Naive thymus-derived CD8-positive, alpha-beta T cell (primary cell): ENCODE data around the gene TMEM187. TPM values are rescaled to one million over a fixed set of nuclear protein-coding genes. Genes with fewer than 3 reads are reported as not detected.

Experiments used
- ATAC-seq, 2 donors: fragments of 150-1000 bp; cut with Tn5 transposase in 1 of 2; sonication (Bioruptor Pico), chemical (Tn5 transposase) in 1 of 2; 1 replicate in 1 of 2; 2 replicates in 1 of 2; pipeline ENCODE4 v1.10.0; 2021; ENCODE audit warnings: mild to moderate bottlenecking in 2 of 2, moderate library complexity in 2 of 2
- POLR2A ChIA-PET: fragments of 350-600 bp; sonication (Branson Sonifier 250); formaldehyde crosslinking; loops from one replicate; lab custom pipeline; 2021; ENCODE audit warnings: antibody characterized with exemption; lab: Charles Lee
- DNase-seq, 10 donors: peaks; one replicate each; pipeline versions ENCODE4 v3.0.0 to v3.0.0-alpha.2; 2020 to 2022
- H3K27ac Mint-ChIP-seq, 10 donors: one replicate each; pipeline ENCODE4 v1.8.0; 2020 to 2022; ENCODE audit warnings: mild to moderate bottlenecking in 10 of 10, mixed read lengths in 10 of 10, moderate library complexity in 4 of 10, inconsistent platforms in 1 of 10
- H3K27me3 Mint-ChIP-seq, 5 donors: one replicate each; pipeline ENCODE4 v1.8.0; 2021 to 2022; ENCODE audit warnings: mixed read lengths in 5 of 5
- H3K36me3 Mint-ChIP-seq, 3 donors: one replicate each; pipeline ENCODE4 v1.8.0; 2020 to 2022; ENCODE audit warnings: mixed read lengths in 3 of 3, mild to moderate bottlenecking in 2 of 3, inconsistent platforms in 1 of 3
- H3K4me1 Mint-ChIP-seq, 4 donors: one replicate each; pipeline ENCODE4 v1.8.0; 2021 to 2022; ENCODE audit warnings: mixed read lengths in 4 of 4
- H3K4me3 Mint-ChIP-seq, 10 donors: one replicate each; pipeline ENCODE4 v1.8.0; 2020 to 2022; ENCODE audit warnings: mild to moderate bottlenecking in 10 of 10, mixed read lengths in 10 of 10, moderate library complexity in 6 of 10, inconsistent platforms in 1 of 10
- H3K9me3 Mint-ChIP-seq, 9 donors: one replicate each; pipeline ENCODE4 v1.8.0; 2020 to 2022; ENCODE audit warnings: mixed read lengths in 9 of 9, mild to moderate bottlenecking in 3 of 9, inconsistent platforms in 1 of 9, moderate library complexity in 1 of 9
- polyA plus RNA-seq, 3 donors: library from polyadenylated mRNA; unstranded; fragments of 300-500 nt; fragmentation: Illumina TruSeq; gene quantifications; one replicate each; pipeline ENCODE4 v1.2.3, GENCODE V29; 2021
- total RNA-seq, 8 experiments: library from RNA in 2 of 8; stranded (reverse) in 2 of 8; gene quantifications; one replicate each; pipeline ENCODE4 v1.2.3 and lab custom pipeline; 2021 to 2026

Gene TMEM187
- total and polyA plus RNA-seq, 5 experiments from 2014 or later: 3.1 to 13.6 (median 9.3) TPM

- POLR2A ChIA-PET: interaction anchor here (0.7 to 3.0 kb wide), 6 partner anchors 10 to 44 kb away, joined by 3 to 11 read pairs (median 6); partner anchors contain the start of genes HCFC1 and TMEM187
- no peaks in the 10 kb centered on the region for H3K9me3 Mint-ChIP-seq
- no peaks in the 10 kb centered on the region for H3K27me3 Mint-ChIP-seq
- peaks cover 7 to 31% (median 25%) of the 10 kb centered on the region in 4 donors for H3K4me1 Mint-ChIP-seq
- no peak for ATAC-seq
- H3K27ac Mint-ChIP-seq: no peak overlapping the region
- H3K4me3 Mint-ChIP-seq: no peak overlapping the region
- peaks cover 0 to 38% (median 4%) of the 10 kb centered on the region in 3 donors for H3K36me3 Mint-ChIP-seq
- no peak for DNase-seq
These were observed 39.9 kb downstream of the TMEM187 start for GRCh38 chrX:154012336-154012991.

DNA sequence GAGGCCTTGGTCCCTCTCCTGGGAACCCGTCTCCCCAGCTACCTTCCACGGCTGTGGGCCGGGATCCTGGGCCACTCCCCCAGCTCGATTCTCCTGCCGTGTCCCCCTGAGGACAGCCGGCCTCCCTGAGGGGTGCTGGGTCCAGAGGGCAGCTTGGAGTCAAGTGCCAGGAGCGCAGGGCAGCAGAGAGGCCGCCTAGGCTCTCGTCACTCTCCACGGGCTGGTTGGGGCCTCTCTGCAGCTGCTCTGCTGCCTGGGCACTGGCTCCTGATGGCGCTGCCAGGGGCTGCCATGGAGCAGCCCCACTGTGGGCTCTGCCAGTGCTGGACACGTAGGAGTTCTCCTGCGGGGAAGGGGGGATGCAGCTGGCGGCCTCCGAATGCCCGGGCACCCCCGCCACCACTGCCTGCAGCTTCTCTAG is 40.5 kb downstream of the TMEM187 start:
- Mint-ChIP-seq H3K27ac (no peak overlapping the region), H3K9me3 (no peaks in the 10 kb centered on the region), H3K27me3 (no peaks in the 10 kb centered on the region), H3K4me3 (no peak overlapping the region), H3K4me1 (peaks cover 7 to 25% (median 24%) of the 10 kb centered on the region in 4 donors), H3K36me3 (peaks cover 0 to 33% (median 0%) of the 10 kb centered on the region in 3 donors)
- no peak for DNase-seq
- no peak for ATAC-seq
- POLR2A ChIA-PET: interaction anchor here (0.7 to 3.0 kb wide), 5 partner anchors 10 to 42 kb away, joined by 3 to 11 read pairs (median 7); partner anchors contain the start of genes HCFC1 and TMEM187

DNA sequence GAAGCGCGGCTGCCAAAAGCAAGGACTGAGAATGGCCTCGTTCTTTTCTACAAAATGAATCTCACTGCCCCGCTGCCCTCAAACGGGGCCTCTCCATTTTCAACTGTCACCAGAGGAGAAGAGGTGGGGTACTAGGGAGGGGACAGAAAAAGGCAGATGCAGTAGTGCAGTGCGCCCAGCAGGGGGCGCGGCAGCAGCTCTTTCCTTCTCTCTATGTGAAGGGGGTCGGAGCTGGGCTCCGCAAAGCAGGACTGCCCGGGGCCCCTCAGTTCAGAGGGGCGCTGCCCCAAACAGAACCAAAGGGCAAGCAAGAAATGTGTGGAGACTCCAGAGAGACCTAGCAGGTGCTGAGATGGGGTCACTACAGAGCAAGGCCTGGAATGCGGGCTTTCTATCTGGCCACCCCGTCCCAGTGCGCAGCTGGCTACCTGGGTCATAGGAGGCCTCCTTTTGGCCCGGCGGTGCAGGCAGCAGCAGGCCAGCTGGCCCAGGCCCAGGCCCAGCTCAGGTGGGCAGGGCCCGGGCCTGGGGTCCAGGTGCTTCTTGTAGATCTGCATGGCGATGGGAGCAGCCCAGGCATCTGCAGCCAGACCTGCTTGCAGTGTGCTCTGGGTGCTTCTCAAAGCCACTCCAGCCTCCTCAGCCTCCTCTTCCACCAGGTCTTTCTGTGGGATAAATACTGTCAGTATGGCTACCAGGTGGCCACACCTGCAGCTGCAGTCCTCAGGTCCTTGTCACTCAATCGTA is 41.2 kb downstream of the TMEM187 start:
- H3K4me1 Mint-ChIP-seq: peaks cover 8 to 29% (median 23%) of the 10 kb centered on the region in 4 donors
- peak; percentile 77 to 84 for ATAC-seq
- H3K4me3 Mint-ChIP-seq: peak overlapping the region in 1 of 10 donors; percentile 45
- peak overlapping the region in 8 of 10 donors; percentile 17 to 80 (median 64) for H3K27ac Mint-ChIP-seq
- peaks cover 0 to 27% (median 0%) of the 10 kb centered on the region in 3 donors for H3K36me3 Mint-ChIP-seq
- POLR2A ChIA-PET: interaction anchor here (1.1 to 3.0 kb wide), 5 partner anchors 11 to 81 kb away, joined by 3 to 11 read pairs (median 7); partner anchors contain the start of gene HCFC1
- H3K27me3 Mint-ChIP-seq: no peaks in the 10 kb centered on the region
- no peaks in the 10 kb centered on the region for H3K9me3 Mint-ChIP-seq
- peak; percentile 31 to 73 (median 49) for DNase-seq

DNA sequence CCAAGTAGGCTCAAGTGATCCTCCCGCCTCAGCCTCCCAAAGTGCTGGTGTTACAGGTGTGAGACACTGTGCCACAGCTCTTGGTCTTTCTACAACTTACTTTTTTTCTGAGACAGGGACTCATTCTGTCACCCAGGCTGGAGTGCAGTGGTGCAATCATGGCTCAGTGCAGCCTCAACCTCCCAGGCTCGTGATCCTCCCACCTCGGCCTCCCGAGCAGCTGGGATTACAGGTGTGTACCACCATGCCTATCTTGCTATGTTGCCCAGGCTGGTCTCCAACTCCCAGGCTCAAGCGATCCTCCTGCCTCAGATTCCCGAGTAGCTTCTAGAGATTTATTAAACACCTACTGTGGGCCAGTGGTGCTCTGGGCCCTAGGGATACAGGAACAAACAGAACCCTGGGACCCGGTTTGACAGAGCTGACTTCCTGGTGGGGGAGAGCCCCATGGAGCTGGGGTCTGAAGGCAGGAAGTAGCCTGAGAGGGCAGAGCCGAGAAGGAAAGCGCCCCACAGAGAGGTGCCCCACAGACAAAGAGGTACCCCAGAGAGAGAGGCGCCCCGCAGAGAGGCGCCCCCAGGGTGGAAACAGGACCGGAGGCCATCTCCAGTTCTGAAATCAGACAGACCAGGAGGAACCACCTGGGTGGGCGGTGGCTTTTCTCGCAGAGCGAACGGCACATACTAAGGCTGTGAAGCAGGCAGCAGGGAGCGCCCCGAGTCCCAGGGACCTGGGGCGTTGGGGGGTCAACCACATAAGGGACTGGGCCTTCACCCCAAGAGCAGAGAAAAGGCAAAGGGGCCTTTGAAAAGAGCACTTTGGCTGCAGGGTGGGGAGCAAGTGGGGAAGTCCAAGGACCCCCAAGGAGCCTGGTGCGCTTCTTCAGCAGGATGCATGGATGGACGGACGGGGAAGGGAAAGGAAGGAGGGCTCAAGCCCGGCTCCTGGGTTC is 42.2 kb downstream of the TMEM187 start:
- ATAC-seq: no peak
- Mint-ChIP-seq H3K4me1 (peaks cover 10 to 31% (median 25%) of the 10 kb centered on the region in 4 donors), H3K27me3 (no peaks in the 10 kb centered on the region), H3K4me3 (peak overlapping the region in 5 of 10 donors; percentile 33 to 64 (median 45)), H3K27ac (peak overlapping the region in 9 of 10 donors; percentile 46 to 92 (median 73)), H3K36me3 (peaks cover 0 to 22% (median 0%) of the 10 kb centered on the region in 3 donors), H3K9me3 (no peaks in the 10 kb centered on the region)
- DNase-seq: no peak
- POLR2A ChIA-PET: interaction anchor here (1.1 to 3.0 kb wide), 3 partner anchors 25 to 81 kb away, joined by 3 to 11 read pairs (median 4); partner anchors contain the start of gene HCFC1

GRCh38 chrX:154015581-154016264 is 43.2 kb downstream of the TMEM187 start:
- peak overlapping the region in 4 of 10 donors; percentile 22 to 33 (median 28) for H3K4me3 Mint-ChIP-seq
- H3K36me3 Mint-ChIP-seq: peaks cover 0 to 20% (median 0%) of the 10 kb centered on the region in 3 donors
- H3K27me3 Mint-ChIP-seq: no peaks in the 10 kb centered on the region
- no peaks in the 10 kb centered on the region for H3K9me3 Mint-ChIP-seq
- peaks cover 11 to 36% (median 29%) of the 10 kb centered on the region in 4 donors for H3K4me1 Mint-ChIP-seq
- ATAC-seq: no peak
- no peak for DNase-seq
- peak overlapping the region in 5 of 10 donors; percentile 33 to 92 (median 62) for H3K27ac Mint-ChIP-seq
- POLR2A ChIA-PET: interaction anchor here (0.8 to 0.9 kb wide), 2 partner anchors 44 to 83 kb away, joined by 3 read pairs; partner anchors contain the start of gene HCFC1

GRCh38 chrX:154016366-154017076 is 44.0 kb downstream of the TMEM187 start:
- H3K27me3 Mint-ChIP-seq: no peaks in the 10 kb centered on the region
- H3K27ac Mint-ChIP-seq: peak overlapping the region in 2 of 10 donors; percentile 22 to 80
- H3K36me3 Mint-ChIP-seq: peaks cover 0 to 20% (median 0%) of the 10 kb centered on the region in 3 donors
- DNase-seq (no peak), ATAC-seq (no peak)
- POLR2A ChIA-PET: interaction anchor here (0.9 to 1.0 kb wide), 2 partner anchors 49 to 82 kb away, joined by 3 to 7 read pairs; no protein-coding TSS in a partner anchor
- peak overlapping the region in 1 of 10 donors; percentile 22 for H3K4me3 Mint-ChIP-seq
- no peaks in the 10 kb centered on the region for H3K9me3 Mint-ChIP-seq
- peaks cover 11 to 42% (median 29%) of the 10 kb centered on the region in 4 donors for H3K4me1 Mint-ChIP-seq

DNA sequence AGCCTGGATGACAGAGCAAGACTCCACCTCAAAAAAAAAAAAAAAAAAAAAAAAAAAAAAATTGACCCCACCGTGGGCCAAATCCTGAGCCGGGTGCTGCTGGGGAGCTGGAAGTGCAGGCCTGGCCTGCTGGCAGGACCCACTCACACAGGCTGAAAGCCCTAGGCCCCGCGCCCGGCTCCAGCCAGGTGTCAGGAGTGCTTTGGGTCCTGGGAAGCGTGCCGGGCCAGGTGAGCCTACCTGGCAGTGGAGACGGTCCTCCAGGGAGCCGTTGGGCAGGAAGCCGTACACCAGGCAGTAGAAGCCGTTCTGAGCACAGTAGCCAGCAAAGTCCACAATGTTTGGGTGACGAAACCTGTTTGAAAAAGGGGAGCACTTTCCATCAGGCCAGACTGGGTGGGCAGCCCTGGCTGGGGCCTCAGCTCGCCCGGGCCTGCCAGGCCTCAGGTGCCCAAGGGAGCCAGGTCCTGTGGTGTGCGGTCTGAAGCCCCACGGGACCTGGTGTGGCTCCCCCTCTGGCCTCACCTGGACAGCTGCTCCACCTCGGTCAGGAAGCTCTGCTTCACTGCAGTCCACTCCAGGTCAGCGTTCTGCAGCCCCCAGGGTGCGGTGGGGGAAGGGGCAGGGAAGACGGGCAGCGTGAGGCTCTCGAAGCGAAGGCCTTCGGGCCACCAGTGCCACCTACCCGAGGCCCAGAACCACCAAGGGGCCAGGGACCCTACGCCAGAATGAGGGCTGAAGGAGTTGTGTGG is 45.4 kb downstream of the TMEM187 start:
- POLR2A ChIA-PET: interaction anchor here (0.6 to 3.5 kb wide), 10 partner anchors 28 to 79 kb away, joined by 3 to 34 read pairs (median 6); partner anchors contain the start of genes HCFC1 and TMEM187

GRCh38 chrX:154018518-154019060 is 46.0 kb downstream of the TMEM187 start:
- H3K4me3 Mint-ChIP-seq: peak overlapping the region; percentile 79 to 91 (median 84)
- peak overlapping the region; percentile 81 to 94 (median 90) for H3K27ac Mint-ChIP-seq
- H3K9me3 Mint-ChIP-seq: no peaks in the 10 kb centered on the region
- no peak for ATAC-seq
- H3K36me3 Mint-ChIP-seq: peaks cover 0 to 13% (median 0%) of the 10 kb centered on the region in 3 donors
- H3K4me1 Mint-ChIP-seq: peaks cover 15 to 43% (median 29%) of the 10 kb centered on the region in 4 donors
- DNase-seq: no peak
- POLR2A ChIA-PET: interaction anchor here (0.6 to 3.5 kb wide), 10 partner anchors 28 to 309 kb away, joined by 3 to 34 read pairs (median 3); partner anchors contain the start of genes HCFC1 and TMEM187
- no peaks in the 10 kb centered on the region for H3K27me3 Mint-ChIP-seq

More for the DNA sequence above, 45.4 kb downstream of the TMEM187 start:
- Mint-ChIP-seq H3K36me3 (peaks cover 0 to 14% (median 0%) of the 10 kb centered on the region in 3 donors), H3K9me3 (no peaks in the 10 kb centered on the region), H3K27me3 (no peaks in the 10 kb centered on the region), H3K4me1 (peaks cover 11 to 44% (median 29%) of the 10 kb centered on the region in 4 donors), H3K4me3 (peak overlapping the region in 8 of 10 donors; percentile 23 to 91 (median 84)), H3K27ac (peak overlapping the region in 4 of 10 donors; percentile 88 to 94 (median 92))
- ATAC-seq (no peak), DNase-seq (no peak)

DNA sequence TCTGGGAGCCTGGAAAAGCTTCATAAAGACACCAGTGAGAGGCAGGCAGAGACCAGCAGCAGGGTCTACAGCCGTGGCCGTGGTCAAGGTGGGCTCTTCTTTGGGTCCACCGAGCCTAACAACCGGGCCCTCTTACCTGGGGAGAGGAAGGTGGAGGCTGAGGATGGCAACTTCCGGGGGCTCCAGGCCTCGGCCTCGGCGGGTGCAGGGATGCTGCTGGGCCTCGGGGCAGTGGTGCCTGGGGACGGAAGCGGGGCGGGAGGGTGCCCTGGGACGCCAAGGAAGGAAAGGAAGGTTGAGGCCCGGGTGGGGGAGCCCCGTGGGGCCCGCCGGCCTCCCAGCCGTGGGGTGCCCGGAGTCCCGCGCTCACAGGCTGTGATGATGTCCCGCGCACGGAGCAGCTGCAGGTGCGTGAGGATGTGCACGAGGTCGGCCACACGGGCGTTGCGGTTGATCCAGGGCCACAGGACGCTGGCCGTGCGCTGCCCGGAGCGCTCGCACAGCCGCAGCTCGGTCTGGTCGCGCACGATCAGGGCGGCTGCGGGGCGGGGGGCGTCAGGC is 46.6 kb downstream of the TMEM187 start:
- POLR2A ChIA-PET: interaction anchor here (0.6 to 3.5 kb wide), 10 partner anchors 33 to 308 kb away, joined by 3 to 34 read pairs (median 4); partner anchors contain the start of genes HCFC1 and TMEM187
- ATAC-seq: peak; percentile 16 to 21
- peak overlapping the region; percentile 79 to 91 (median 84) for H3K4me3 Mint-ChIP-seq
- H3K4me1 Mint-ChIP-seq: peaks cover 15 to 41% (median 27%) of the 10 kb centered on the region in 4 donors
- peak in 2 of 10 donors; percentile 16 to 25 for DNase-seq
- H3K36me3 Mint-ChIP-seq: peaks cover 0 to 11% (median 0%) of the 10 kb centered on the region in 3 donors
- peak overlapping the region; percentile 81 to 94 (median 90) for H3K27ac Mint-ChIP-seq
- no peaks in the 10 kb centered on the region for H3K9me3 Mint-ChIP-seq
- H3K27me3 Mint-ChIP-seq: no peaks in the 10 kb centered on the region
